Colonic mucosa (tissue), 4 donors: ENCODE results near the gene GPATCH4. TPM values are rescaled to one million over a fixed set of nuclear protein-coding genes. Genes with fewer than 3 reads are reported as not detected.

Source experiments
- DNase-seq: peaks from one replicate; pipeline ENCODE4 v3.0.0-alpha.2; 2020
- H3K27ac ChIP-seq: fragments of 200-600 bp; one replicate; pipeline ENCODE4 v1.8.0; 2021
- H3K27me3 ChIP-seq: fragments of 200-600 bp; one replicate; pipeline ENCODE4 v1.8.0; 2021
- H3K36me3 ChIP-seq: fragments of 200-600 bp; one replicate; pipeline ENCODE4 v1.8.0; 2021
- H3K4me1 ChIP-seq: fragments of 200-600 bp; one replicate; pipeline ENCODE4 v1.8.0; 2021; ENCODE audit warnings: mild to moderate bottlenecking
- H3K4me3 ChIP-seq: fragments of 200-600 bp; one replicate; pipeline ENCODE4 v1.8.0; 2021
- H3K9ac ChIP-seq, 2 donors: one replicate each; pipeline ENCODE4 v1.7.0; 2013; ENCODE audit warnings: control low read depth in 2 of 2, low read depth in 2 of 2, low read length in 2 of 2
- H3K9me3 ChIP-seq: fragments of 200-600 bp; one replicate; pipeline ENCODE4 v1.8.0; 2021
- intact Hi-C: fragments of 100-400 bp; cut with DNase I; formaldehyde crosslinking; loops from one replicate; pipeline ENCODE4 v1.14.1; 2022
- total RNA-seq, 2 donors: library from RNA; stranded (reverse); fragmentation: NEBNext Ultra II Directional in 1 of 2; extraction: Animal tissue kit (Norgen Biotek cat#: 25700) in 1 of 2; gene quantifications; one replicate each; pipeline ENCODE4 v1.2.1, GENCODE V29; 2021
- TF ChIP-seq, protein P1 (sequence below): fragments of 200-600 bp; IDR thresholded peaks from one replicate; pipeline ENCODE4 v1.8.0; 2022; ENCODE audit warnings: antibody characterized with exemption, mild to moderate bottlenecking
- donor health status: healthy.
- donor health status: DM: no; HTN: no; CAD: no.
- donor health status: DM: no; HTN: no; CAD: no.

Gene GPATCH4
- total RNA-seq, 2 donors from 2014 or later = 12.3 to 31.3 TPM

DNA sequence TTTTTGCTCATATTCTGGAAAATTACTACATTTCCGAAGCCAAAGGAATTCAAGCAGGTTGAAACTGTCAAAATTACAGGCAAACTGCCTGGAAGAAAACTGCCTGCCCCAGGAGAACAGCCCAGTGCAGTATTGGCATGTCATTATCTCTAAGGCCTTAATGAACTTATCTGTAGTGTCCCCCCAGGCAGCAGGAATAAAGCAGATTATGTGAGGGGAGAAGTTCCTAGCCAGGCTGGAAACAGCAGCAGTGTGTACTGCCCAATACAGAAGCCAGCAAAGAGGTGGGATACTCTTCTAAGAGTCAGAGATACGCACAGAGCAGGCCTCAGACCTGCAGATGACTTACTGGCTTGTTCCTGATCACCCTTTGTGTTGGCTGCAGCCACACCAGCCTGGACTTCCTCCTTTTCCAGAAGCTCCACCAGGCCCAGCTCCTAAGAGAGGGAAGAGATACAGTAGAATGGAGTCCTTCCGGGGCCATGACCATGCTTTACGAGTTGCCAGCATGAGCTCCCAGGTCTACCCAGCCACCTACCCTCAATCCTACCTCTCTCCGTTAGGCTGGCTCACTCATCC is 40.6 kb downstream of the GPATCH4 start:
- H3K4me3 ChIP-seq = no peak overlapping the region
- no peaks in the 10 kb centered on the region for H3K9me3 ChIP-seq
- TF ChIP-seq, protein P1, sequence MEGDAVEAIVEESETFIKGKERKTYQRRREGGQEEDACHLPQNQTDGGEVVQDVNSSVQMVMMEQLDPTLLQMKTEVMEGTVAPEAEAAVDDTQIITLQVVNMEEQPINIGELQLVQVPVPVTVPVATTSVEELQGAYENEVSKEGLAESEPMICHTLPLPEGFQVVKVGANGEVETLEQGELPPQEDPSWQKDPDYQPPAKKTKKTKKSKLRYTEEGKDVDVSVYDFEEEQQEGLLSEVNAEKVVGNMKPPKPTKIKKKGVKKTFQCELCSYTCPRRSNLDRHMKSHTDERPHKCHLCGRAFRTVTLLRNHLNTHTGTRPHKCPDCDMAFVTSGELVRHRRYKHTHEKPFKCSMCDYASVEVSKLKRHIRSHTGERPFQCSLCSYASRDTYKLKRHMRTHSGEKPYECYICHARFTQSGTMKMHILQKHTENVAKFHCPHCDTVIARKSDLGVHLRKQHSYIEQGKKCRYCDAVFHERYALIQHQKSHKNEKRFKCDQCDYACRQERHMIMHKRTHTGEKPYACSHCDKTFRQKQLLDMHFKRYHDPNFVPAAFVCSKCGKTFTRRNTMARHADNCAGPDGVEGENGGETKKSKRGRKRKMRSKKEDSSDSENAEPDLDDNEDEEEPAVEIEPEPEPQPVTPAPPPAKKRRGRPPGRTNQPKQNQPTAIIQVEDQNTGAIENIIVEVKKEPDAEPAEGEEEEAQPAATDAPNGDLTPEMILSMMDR = no peak
- H3K4me1 ChIP-seq = no peaks in the 10 kb centered on the region
- DNase-seq = no peak
- no peak overlapping the region for H3K9ac ChIP-seq
- no peak overlapping the region for H3K27ac ChIP-seq
- no peaks in the 10 kb centered on the region for H3K27me3 ChIP-seq
- no peaks in the 10 kb centered on the region for H3K36me3 ChIP-seq
- intact Hi-C loops = no loop called here

DNA sequence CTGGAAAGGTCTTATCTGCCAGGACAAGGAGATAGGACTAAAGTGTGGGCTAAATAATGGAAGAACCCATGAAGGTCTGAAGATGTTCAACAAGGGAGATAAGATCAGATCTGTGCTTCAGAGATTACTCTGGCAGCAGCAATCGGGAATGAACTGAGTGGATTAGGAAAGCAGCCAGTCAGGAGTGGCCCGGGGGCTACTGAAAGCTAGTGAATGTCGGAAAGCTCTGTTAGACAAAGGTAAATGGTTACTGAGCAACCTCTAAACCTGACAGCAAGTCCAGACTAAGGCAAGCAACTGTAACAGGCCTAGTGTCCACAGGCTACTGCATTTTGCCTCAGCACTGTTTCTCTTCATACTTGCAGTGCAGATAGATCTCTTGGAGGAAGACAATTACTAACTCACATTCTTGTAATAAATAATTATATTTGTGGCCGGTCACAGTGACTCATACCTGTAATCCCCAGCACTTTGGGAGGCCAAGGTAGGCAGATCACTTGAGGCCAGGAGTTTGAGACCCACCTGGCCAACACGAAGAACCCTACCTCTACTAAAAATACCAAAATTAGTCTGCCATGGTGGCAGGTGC is 41.4 kb downstream of the GPATCH4 start:
- intact Hi-C loops = no loop called here
- no peaks in the 10 kb centered on the region for H3K4me1 ChIP-seq
- no peaks in the 10 kb centered on the region for H3K36me3 ChIP-seq
- DNase-seq = no peak
- H3K27me3 ChIP-seq = no peaks in the 10 kb centered on the region
- H3K9ac ChIP-seq = no peak overlapping the region
- no peaks in the 10 kb centered on the region for H3K9me3 ChIP-seq
- no peak overlapping the region for H3K27ac ChIP-seq
- TF ChIP-seq, protein P1 = no peak
- H3K4me3 ChIP-seq = no peak overlapping the region

DNA sequence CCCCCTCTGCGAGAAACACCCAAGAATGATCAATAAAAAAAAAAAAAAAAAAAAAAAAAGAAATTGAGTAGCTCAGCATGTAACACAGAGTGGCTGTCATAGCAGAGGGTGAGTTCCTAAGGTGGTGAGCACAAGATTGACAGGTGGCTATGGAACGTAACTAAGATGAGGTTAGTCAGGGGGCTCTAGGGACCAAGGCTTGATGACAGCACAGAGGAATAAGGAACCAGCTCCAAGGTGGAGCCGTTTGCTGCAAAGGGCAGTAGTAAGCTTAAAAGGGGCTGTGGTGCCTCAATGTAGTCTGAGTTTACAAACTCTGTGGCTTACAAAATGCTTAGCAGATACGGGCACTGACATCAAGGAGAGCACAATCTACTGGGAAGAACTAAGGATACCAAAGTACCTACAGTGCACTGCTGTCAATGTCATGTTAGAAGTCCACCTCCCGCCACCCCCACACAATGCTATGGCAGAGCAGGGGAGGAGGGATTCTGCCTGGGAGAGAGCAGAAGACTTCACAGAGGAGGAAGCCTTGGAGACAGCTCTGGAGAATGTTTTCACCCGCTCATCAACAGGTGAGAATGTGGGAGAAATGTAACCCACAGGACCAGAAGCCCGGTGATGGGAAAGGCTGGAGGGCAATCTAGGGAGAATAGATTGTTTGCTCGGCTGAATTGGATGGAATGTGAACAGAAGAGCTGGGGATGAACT is 42.0 kb downstream of the GPATCH4 start:
- H3K36me3 ChIP-seq = no peaks in the 10 kb centered on the region
- H3K27ac ChIP-seq = no peak overlapping the region
- DNase-seq = no peak

DNA sequence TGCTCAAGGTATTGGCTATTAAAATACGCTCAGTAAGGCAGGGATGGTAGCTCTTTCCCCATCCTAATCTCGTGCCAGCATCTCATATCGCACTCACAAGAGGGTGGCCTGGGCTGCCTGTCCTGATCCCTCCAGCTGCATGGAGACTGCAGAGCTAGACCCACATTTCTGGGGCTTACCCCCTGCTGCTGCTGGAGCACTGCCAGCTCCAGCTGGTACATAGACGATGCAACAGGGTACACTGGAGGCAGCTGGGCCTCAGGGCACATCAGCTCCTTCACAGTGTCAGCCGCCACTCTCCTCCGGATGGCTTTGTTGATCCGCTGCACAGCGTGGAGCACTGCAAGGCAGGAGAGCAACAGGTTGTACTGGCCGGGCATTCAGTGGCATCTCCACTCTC is 44.9 kb downstream of the GPATCH4 start:
- Histone ChIP-seq H3K4me1 (no peaks in the 10 kb centered on the region), H3K27ac (no peak overlapping the region), H3K36me3 (no peaks in the 10 kb centered on the region), H3K9me3 (no peaks in the 10 kb centered on the region), H3K4me3 (no peak overlapping the region), H3K27me3 (no peaks in the 10 kb centered on the region), H3K9ac (no peak overlapping the region)
- intact Hi-C loops = no loop called here
- DNase-seq = no peak
- TF ChIP-seq, protein P1 = no peak

More for the DNA sequence above, 42.0 kb downstream of the GPATCH4 start:
- H3K4me1 ChIP-seq = no peaks in the 10 kb centered on the region
- TF ChIP-seq, protein P1 = no peak
- H3K9me3 ChIP-seq = no peaks in the 10 kb centered on the region
- H3K4me3 ChIP-seq = no peak overlapping the region
- H3K9ac ChIP-seq = no peak overlapping the region
- intact Hi-C loops = no loop called here
- H3K27me3 ChIP-seq = no peaks in the 10 kb centered on the region

DNA sequence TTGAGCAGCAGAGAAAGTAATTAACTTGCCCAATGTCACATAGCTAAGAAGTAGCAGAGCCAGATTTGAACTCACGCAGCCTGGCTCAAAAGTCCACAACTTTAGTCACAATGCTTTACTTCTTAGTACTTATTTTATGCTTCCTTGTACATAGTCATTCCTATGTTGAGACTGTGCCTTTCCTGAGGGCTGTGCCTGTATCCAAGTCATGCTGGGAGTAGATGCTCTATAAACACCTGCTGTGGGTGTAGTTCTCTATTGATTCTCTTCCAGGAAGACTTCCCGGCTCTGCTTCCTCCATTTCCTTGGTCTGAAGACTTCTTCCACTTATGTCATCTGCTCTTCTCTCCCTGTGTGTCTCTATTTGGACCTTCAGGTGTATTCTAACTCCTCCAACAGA is 45.6 kb downstream of the GPATCH4 start:
- no peaks in the 10 kb centered on the region for H3K9me3 ChIP-seq
- no peak overlapping the region for H3K9ac ChIP-seq
- no peaks in the 10 kb centered on the region for H3K36me3 ChIP-seq
- no peak overlapping the region for H3K27ac ChIP-seq
- H3K4me3 ChIP-seq = no peak overlapping the region
- no peak for DNase-seq
- no peaks in the 10 kb centered on the region for H3K27me3 ChIP-seq
- TF ChIP-seq, protein P1 = no peak
- H3K4me1 ChIP-seq = no peaks in the 10 kb centered on the region
- intact Hi-C loops = no loop called here
